OCI-LY7 (cell line): Measurements from ENCODE around the gene XKR7. TPM values are rescaled to one million over a fixed set of nuclear protein-coding genes. Genes with fewer than 3 reads are reported as not detected.

Experiments used
- BruUV-seq: library from RNA; stranded (reverse); fragments of 400-500 nt; replicated peaks from 2 replicates; lab custom pipeline; 2021; lab: Mats Ljungman, UMichigan
- CTCF ChIA-PET: fragments of 300-600 bp; sonication (Branson Sonifier 250); formaldehyde crosslinking; loops from one replicate; lab custom pipeline; 2022; ENCODE audit warnings: antibody characterized with exemption; ENCODE audit not compliant: unreplicated experiment; lab: Charles Lee
- POLR2A ChIA-PET: fragments of 300-600 bp; sonication (Branson Sonifier 250); formaldehyde crosslinking; loops from one replicate; lab custom pipeline; 2022; ENCODE audit warnings: antibody characterized with exemption; lab: Charles Lee
- DNase-seq: peaks from one replicate; pipeline ENCODE4 v3.0.0-alpha.2; 2015; ENCODE audit warnings: low spot score
- H2AFZ ChIP-seq: fragments of 200-600 bp; sonication (generic), shearing (Covaris generic); 2 replicates; pipeline ENCODE4 v1.6.1; 2014; ENCODE audit warnings: mild to moderate bottlenecking, antibody characterized with exemption, low read length, moderate library complexity
- H3K27ac ChIP-seq: fragments of 200-600 bp; sonication (generic); 2 replicates; pipeline ENCODE4 v1.5.1; 2014; ENCODE audit warnings: mixed run types, low read depth, mild to moderate bottlenecking, moderate library complexity, low read length, inconsistent platforms; ENCODE audit not compliant: poor library complexity, severe bottlenecking
- H3K36me3 ChIP-seq: fragments of 200-600 bp; sonication (generic); 2 replicates; pipeline ENCODE4 v1.6.1; 2014; ENCODE audit warnings: mild to moderate bottlenecking, antibody characterized with exemption, low read length, moderate library complexity, mixed read lengths; ENCODE audit not compliant: insufficient read depth
- H3K4me1 ChIP-seq: fragments of 200-600 bp; sonication (generic); 2 replicates; pipeline ENCODE4 v1.5.1; 2014; ENCODE audit warnings: mild to moderate bottlenecking, low read length; ENCODE audit not compliant: insufficient read depth, poor library complexity, severe bottlenecking
- H3K4me2 ChIP-seq: fragments of 200-600 bp; sonication (generic); 2 replicates; pipeline ENCODE4 v1.6.1; 2014; ENCODE audit warnings: mild to moderate bottlenecking, low read length
- H3K4me3 ChIP-seq: fragments of 200-600 bp; sonication (generic); 2 replicates; pipeline ENCODE4 v1.5.1; 2014; ENCODE audit warnings: mild to moderate bottlenecking, low read depth, low read length; ENCODE audit not compliant: poor library complexity, severe bottlenecking
- H3K79me2 ChIP-seq: fragments of 200-600 bp; sonication (generic); 2 replicates; pipeline ENCODE4 v1.6.1; 2016; ENCODE audit warnings: low read depth, mild to moderate bottlenecking, low read length, moderate library complexity, mixed read lengths; ENCODE audit not compliant: insufficient read depth
- H3K9me2 ChIP-seq: fragments of 200-600 bp; sonication (generic); 2 replicates; pipeline ENCODE4 v1.6.1; 2016; ENCODE audit warnings: mild to moderate bottlenecking, low read length, mixed read lengths; ENCODE audit not compliant: insufficient read depth
- H3K9me3 ChIP-seq: fragments of 200-600 bp; sonication (generic); 2 replicates; pipeline ENCODE4 v1.6.1; 2014; ENCODE audit warnings: mild to moderate bottlenecking, mixed run types, low read length, mixed read lengths
- H4K20me1 ChIP-seq: fragments of 200-600 bp; sonication (generic); 2 replicates; pipeline ENCODE4 v1.6.1; 2014; ENCODE audit warnings: mild to moderate bottlenecking, antibody characterized with exemption, low read length, moderate library complexity, mixed read lengths; ENCODE audit not compliant: insufficient read depth
- CTCF ChIP-seq: fragments of 200-600 bp; sonication (generic); conservative IDR thresholded peaks from 2 replicates; pipeline ENCODE4 v1.5.1; 2014; ENCODE audit warnings: mild to moderate bottlenecking, antibody characterized with exemption, low read length, moderate library complexity, mixed read lengths
- EZH2phosphoT487 ChIP-seq: fragments of 200-600 bp; sonication (generic); IDR thresholded peaks from 2 replicates; pipeline ENCODE4 v1.6.1; 2018; ENCODE audit warnings: low read depth, borderline replicate concordance, mild to moderate bottlenecking, mixed run types, antibody characterized with exemption, low read length, moderate library complexity, mixed read lengths
- intact Hi-C: fragments of 100-400 bp; cut with micrococcal nuclease; formaldehyde crosslinking; loops from one replicate; pipeline ENCODE4 v1.10.0; 2022; ENCODE audit not compliant: unreplicated experiment
- total RNA-seq, 2 experiments: library from RNA; depleted of rRNA in 1 of 2; stranded (reverse); fragments of >200 nt in 1 of 2; shearing (Covaris generic) in 1 of 2; gene quantifications; 2 replicates each; pipeline ENCODE4 v1.2.3, GENCODE V29; 2014 to 2022

XKR7 gene
- total RNA-seq, 2 experiments from 2014 or later: not detected

GRCh38 chr20:31988430-31989015, 20.6 kb downstream of the XKR7 start:
- Histone ChIP-seq H3K4me1 (no peaks in the 10 kb centered on the region), H3K36me3 (no peaks in the 10 kb centered on the region), H3K27ac (no peak overlapping the region), H3K79me2 (no peaks in the 10 kb centered on the region), H2AFZ (no peak overlapping the region), H3K4me3 (no peak overlapping the region), H4K20me1 (no peaks in the 10 kb centered on the region), H3K4me2 (no peak overlapping the region), H3K9me3 (no peaks in the 10 kb centered on the region), H3K9me2 (no peaks in the 10 kb centered on the region)
- BruUV-seq: no TSS peak
- CTCF ChIA-PET: no interaction called here
- DNase-seq: no peak
- TF ChIP-seq CTCF (no peak), EZH2phosphoT487 (no peak)
- POLR2A ChIA-PET: interaction anchor here (0.6 kb wide), 1 partner anchor 183 kb away, joined by 4 read pairs; no protein-coding TSS in a partner anchor
- intact Hi-C loops: no loop called here

- H3K9me2 ChIP-seq: no peaks in the 10 kb centered on the region
- H3K36me3 ChIP-seq: no peaks in the 10 kb centered on the region
- H3K4me1 ChIP-seq: no peaks in the 10 kb centered on the region
- ChIA-PET POLR2A (no interaction called here), CTCF (no interaction called here)
- TF ChIP-seq EZH2phosphoT487: no peak
- no peaks in the 10 kb centered on the region for H3K9me3 ChIP-seq
- DNase-seq: no peak
- intact Hi-C loops: no loop called here
- no TSS peak for BruUV-seq
- H2AFZ ChIP-seq: no peak overlapping the region
- no peaks in the 10 kb centered on the region for H3K79me2 ChIP-seq
- no peak overlapping the region for H3K4me3 ChIP-seq
- no peak overlapping the region for H3K27ac ChIP-seq
- H3K4me2 ChIP-seq: no peak overlapping the region
- no peaks in the 10 kb centered on the region for H4K20me1 ChIP-seq
Observed at GRCh38 chr20:31989030-31989645, 21.2 kb downstream of the XKR7 start.

- Histone ChIP-seq H4K20me1 (no peaks in the 10 kb centered on the region), H3K27ac (no peak overlapping the region), H3K79me2 (no peaks in the 10 kb centered on the region), H3K4me1 (no peaks in the 10 kb centered on the region), H3K4me2 (no peak overlapping the region), H3K4me3 (no peak overlapping the region), H2AFZ (no peak overlapping the region), H3K9me3 (no peaks in the 10 kb centered on the region), H3K9me2 (no peaks in the 10 kb centered on the region), H3K36me3 (no peaks in the 10 kb centered on the region)
- DNase-seq: no peak
- POLR2A ChIA-PET: no interaction called here
- intact Hi-C loops: no loop called here
- CTCF ChIA-PET: no interaction called here
- TF ChIP-seq EZH2phosphoT487: no peak
- no peak for TF ChIP-seq CTCF
- no TSS peak for BruUV-seq
Observed at GRCh38 chr20:31990641-31991338, 22.8 kb downstream of the XKR7 start.
